Uterus (tissue), 2 donors: Measurements from ENCODE around the gene SLC49A3.

Source experiments
- POLR2A ChIP-seq, 2 donors: fragments of 450-650 bp; IDR thresholded peaks; one replicate each; pipeline ENCODE4 v1.6.1; 2016; ENCODE audit warnings: antibody characterized with exemption in 2 of 2, mild to moderate bottlenecking in 1 of 2, moderate library complexity in 1 of 2
- TF ChIP-seq, protein P1 (sequence below), 4 experiments: fragments of 200-600 bp in 2 of 4; fragments of 450-650 bp in 2 of 4; sonication (generic) in 2 of 4; IDR thresholded peaks; one replicate each; pipeline ENCODE4 v1.5.1; 2016 to 2019; ENCODE audit warnings: antibody characterized with exemption in 4 of 4, mild to moderate bottlenecking in 2 of 4, moderate library complexity in 1 of 4

DNA sequence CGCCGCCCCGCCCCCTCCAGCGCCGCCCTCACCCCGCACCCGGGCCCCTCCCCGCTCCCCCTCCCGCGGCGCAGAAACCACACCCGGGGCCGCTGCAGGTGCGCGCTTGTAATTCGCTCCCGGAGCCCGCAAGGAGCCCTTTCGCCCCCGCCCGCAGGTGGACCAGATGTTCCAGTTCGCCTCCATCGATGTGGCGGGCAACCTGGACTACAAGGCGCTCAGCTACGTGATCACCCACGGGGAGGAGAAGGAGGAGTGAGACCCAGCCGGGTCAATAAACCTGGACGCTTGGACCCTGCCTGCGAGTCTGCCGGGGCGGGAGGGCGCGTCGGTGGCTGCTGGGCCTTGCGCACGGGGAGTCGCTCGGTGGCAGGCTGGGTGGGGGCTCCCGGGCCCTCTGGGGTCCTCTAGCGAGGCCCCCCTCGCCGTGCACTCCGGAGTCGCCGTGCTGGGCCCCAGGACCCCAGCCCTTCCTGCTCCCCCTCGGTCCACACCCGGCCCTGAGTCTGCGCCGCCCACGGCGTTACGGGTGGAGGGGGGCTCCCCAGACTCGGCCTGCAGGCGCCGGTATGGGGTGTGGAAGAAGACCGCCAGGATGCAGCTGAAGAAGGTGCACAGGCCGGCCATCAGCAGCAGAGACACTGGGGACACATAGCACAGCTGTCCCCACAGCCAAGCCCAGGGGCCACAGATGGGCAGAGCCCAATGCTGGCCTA, 7.1 kb downstream of the SLC49A3 start:
- TF ChIP-seq POLR2A (IDR thresholded peaks at IDR 0.05): no peak
- TF ChIP-seq, protein P1, sequence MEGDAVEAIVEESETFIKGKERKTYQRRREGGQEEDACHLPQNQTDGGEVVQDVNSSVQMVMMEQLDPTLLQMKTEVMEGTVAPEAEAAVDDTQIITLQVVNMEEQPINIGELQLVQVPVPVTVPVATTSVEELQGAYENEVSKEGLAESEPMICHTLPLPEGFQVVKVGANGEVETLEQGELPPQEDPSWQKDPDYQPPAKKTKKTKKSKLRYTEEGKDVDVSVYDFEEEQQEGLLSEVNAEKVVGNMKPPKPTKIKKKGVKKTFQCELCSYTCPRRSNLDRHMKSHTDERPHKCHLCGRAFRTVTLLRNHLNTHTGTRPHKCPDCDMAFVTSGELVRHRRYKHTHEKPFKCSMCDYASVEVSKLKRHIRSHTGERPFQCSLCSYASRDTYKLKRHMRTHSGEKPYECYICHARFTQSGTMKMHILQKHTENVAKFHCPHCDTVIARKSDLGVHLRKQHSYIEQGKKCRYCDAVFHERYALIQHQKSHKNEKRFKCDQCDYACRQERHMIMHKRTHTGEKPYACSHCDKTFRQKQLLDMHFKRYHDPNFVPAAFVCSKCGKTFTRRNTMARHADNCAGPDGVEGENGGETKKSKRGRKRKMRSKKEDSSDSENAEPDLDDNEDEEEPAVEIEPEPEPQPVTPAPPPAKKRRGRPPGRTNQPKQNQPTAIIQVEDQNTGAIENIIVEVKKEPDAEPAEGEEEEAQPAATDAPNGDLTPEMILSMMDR (IDR thresholded peaks at IDR 0.05): no peak
